ENCODE results near the gene SYT4.

Gene SYT4

DNA sequence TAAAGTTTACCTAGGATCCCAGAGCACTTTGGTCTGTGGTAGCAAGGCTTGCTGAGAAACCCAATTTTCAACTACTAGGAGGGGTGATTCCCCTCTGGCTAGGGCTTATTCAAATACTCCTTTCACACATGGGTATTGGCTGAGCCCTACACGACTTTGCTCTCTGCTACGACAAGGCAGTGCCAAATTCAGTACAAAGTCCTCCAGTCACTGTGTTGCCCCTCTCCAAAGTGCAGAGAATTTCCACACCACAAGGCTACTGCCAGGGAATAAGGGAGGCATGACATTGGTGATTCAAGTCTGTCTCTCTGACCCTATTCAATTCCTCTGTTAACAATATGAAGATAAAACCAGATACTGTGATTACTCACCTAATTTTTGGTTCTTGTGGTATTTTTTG lies 38.9 kb downstream of the SYT4 start:
- no peak for DNase-seq
- H3K27ac Mint-ChIP-seq: no peak overlapping the region
- H3K9me3 Mint-ChIP-seq: no peaks in the 10 kb centered on the region
- TF ChIP-seq, protein P1, sequence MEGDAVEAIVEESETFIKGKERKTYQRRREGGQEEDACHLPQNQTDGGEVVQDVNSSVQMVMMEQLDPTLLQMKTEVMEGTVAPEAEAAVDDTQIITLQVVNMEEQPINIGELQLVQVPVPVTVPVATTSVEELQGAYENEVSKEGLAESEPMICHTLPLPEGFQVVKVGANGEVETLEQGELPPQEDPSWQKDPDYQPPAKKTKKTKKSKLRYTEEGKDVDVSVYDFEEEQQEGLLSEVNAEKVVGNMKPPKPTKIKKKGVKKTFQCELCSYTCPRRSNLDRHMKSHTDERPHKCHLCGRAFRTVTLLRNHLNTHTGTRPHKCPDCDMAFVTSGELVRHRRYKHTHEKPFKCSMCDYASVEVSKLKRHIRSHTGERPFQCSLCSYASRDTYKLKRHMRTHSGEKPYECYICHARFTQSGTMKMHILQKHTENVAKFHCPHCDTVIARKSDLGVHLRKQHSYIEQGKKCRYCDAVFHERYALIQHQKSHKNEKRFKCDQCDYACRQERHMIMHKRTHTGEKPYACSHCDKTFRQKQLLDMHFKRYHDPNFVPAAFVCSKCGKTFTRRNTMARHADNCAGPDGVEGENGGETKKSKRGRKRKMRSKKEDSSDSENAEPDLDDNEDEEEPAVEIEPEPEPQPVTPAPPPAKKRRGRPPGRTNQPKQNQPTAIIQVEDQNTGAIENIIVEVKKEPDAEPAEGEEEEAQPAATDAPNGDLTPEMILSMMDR (IDR thresholded peaks at IDR 0.05): no peak
- H3K36me3 Mint-ChIP-seq (ENCODE audit: low read depth): no peaks in the 10 kb centered on the region
- H3K4me1 Mint-ChIP-seq: no peaks in the 10 kb centered on the region
- H3K27me3 Mint-ChIP-seq (ENCODE audit: low read depth, poor library complexity): no peaks in the 10 kb centered on the region
- H3K4me3 Mint-ChIP-seq: no peak overlapping the region

DNA sequence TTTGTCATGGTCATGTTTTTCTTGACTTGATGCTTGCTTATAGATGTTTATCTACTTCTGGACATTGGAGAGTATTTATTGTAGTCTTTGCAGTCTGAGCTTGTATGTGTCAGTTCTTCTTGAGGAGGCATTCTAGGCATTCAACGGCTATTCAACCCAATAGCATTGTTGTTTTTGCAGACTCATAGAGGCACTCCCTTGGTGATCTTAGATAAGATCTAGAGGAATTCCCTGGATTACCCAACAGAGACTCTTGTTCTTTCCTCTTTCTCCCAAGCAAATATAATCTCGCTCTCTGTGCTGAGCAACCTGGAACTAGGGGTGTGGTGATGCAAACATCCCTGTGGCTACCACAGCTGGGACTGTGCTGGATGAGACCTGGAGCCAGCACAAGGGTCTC lies 40.4 kb downstream of the SYT4 start:
- H3K4me1 Mint-ChIP-seq: no peaks in the 10 kb centered on the region
- TF ChIP-seq, protein P1 (IDR thresholded peaks at IDR 0.05): no peak
- H3K27me3 Mint-ChIP-seq (ENCODE audit: low read depth, poor library complexity): no peaks in the 10 kb centered on the region
- no peaks in the 10 kb centered on the region for H3K36me3 Mint-ChIP-seq (ENCODE audit: low read depth)
- no peak overlapping the region for H3K4me3 Mint-ChIP-seq
- no peaks in the 10 kb centered on the region for H3K9me3 Mint-ChIP-seq
- no peak overlapping the region for H3K27ac Mint-ChIP-seq
- no peak for DNase-seq

DNA sequence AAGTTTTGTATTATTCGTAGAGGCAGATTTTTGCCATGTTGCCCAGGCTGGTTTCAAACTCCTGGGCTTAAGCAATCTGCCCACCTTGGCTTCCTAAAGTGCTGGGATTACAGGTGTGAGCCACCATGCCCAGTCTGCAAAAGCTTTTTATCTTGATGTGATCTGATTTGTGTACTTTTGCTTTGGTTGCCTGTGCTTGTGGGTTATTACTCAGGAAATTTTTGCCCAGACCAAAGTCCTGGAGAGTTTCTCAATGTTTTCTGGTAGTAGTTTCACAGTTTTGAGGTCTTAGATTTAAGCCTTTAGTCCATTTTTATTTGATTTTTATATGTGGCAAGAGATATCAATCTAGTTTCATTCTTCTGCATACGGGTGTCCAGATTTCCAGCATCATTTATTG lies 42.4 kb downstream of the SYT4 start:
- no peak for DNase-seq

DNA sequence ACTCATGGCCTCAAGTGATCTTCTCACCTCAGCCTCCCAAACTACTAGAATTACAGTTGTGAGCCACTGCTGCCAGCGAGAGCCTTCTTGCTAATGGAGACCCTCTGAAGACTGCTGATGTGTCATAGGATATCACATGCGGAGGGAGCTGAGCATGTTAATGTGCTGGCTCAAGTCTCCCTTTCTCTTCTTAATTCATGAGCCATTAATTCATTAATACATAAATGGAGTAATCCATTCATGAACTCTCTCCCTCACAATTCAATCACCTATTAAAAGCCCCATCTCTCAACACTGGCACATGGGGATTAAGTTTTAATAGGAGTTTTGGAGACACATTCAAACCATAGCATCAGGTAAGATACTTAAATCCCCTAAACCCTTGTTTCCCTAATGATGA lies 54.8 kb downstream of the SYT4 start:
- Mint-ChIP-seq H3K4me3 (no peak overlapping the region), H3K4me1 (no peaks in the 10 kb centered on the region), H3K27me3 (ENCODE audit: low read depth, poor library complexity) (no peaks in the 10 kb centered on the region), H3K9me3 (no peaks in the 10 kb centered on the region), H3K36me3 (ENCODE audit: low read depth) (no peaks in the 10 kb centered on the region), H3K27ac (no peak overlapping the region)
- TF ChIP-seq, protein P1 (IDR thresholded peaks at IDR 0.05): no peak
- DNase-seq: no peak

More for the DNA sequence above, 42.4 kb downstream of the SYT4 start:
- no peaks in the 10 kb centered on the region for H3K27me3 Mint-ChIP-seq (ENCODE audit: low read depth, poor library complexity)
- no peaks in the 10 kb centered on the region for H3K4me1 Mint-ChIP-seq
- H3K36me3 Mint-ChIP-seq (ENCODE audit: low read depth): no peaks in the 10 kb centered on the region
- no peaks in the 10 kb centered on the region for H3K9me3 Mint-ChIP-seq
- TF ChIP-seq, protein P1 (IDR thresholded peaks at IDR 0.05): no peak
- H3K4me3 Mint-ChIP-seq: no peak overlapping the region
- H3K27ac Mint-ChIP-seq: no peak overlapping the region

DNA sequence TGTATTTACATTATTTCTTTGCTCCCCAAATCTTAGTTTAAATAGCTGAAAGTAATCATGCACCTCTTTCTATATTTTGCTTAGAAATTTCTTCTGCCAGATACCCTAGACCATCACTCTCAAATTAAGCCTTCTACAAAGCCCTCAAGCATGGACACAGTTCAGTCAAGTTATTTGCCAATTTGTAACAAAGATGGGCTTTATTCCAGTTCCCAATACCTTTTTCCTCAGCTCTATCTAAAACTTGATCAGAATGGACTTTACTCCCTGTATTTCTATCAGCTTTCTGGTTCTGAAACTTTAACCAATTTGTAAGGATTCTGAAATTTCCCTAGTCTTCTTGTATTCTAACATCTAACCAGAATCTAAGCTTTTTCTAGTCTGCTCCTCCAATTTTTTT lies 56.6 kb downstream of the SYT4 start:
- Mint-ChIP-seq H3K36me3 (ENCODE audit: low read depth) (no peaks in the 10 kb centered on the region), H3K4me1 (no peaks in the 10 kb centered on the region), H3K9me3 (no peaks in the 10 kb centered on the region), H3K27ac (no peak overlapping the region), H3K4me3 (no peak overlapping the region), H3K27me3 (ENCODE audit: low read depth, poor library complexity) (peaks cover 3% of the 10 kb centered on the region)
- DNase-seq: no peak
- TF ChIP-seq, protein P1 (IDR thresholded peaks at IDR 0.05): no peak

Data from nephron progenitor cell (in vitro differentiated cells).